ENCODE measurements around the gene CFAP54.

- TF ChIP-seq GATA3 (IDR thresholded peaks at IDR 0.05; ENCODE audit: low read depth, low read length) (no peak), GATA2 (IDR thresholded peaks at IDR 0.05; ENCODE audit: low read depth, low read length) (no peak)
Observed at GRCh38 chr12:96669786-96670185, 180.4 kb downstream of the CFAP54 start.

Data from SH-SY5Y (cell line).